HepG2 (cell line): Measurements from ENCODE around the gene VWA3A. TPM values are rescaled to one million over a fixed set of nuclear protein-coding genes. Genes with fewer than 3 reads are reported as not detected.

Experiments
- CC2D1A ChIP-seq: sonication (generic); formaldehyde crosslinking; IDR thresholded peaks from 2 replicates; pipeline ENCODE4 v1.8.1; 2023; ENCODE audit warnings: mild to moderate bottlenecking, missing genetic modification reagents
- CREB1 ChIP-seq, 2 experiments: fragments of 450-650 bp in 1 of 2; IDR thresholded peaks; 2 replicates each; pipeline ENCODE4 v1.6.1; 2016 to 2017; ENCODE audit warnings: control low read depth in 1 of 2, mild to moderate bottlenecking in 1 of 2, missing compliant biosample characterization in 1 of 2, missing genetic modification characterization in 1 of 2
- GZF1 ChIP-seq: sonication (generic); formaldehyde crosslinking; IDR thresholded peaks from 2 replicates; pipeline ENCODE4 v1.5.1; 2020; ENCODE audit warnings: mild to moderate bottlenecking, missing genetic modification reagents
- MIER2 ChIP-seq: IDR thresholded peaks from 2 replicates; pipeline ENCODE4 v1.6.1; 2016; ENCODE audit warnings: missing biosample characterization, missing genetic modification reagents
- RXRA ChIP-seq: sonication (generic); formaldehyde crosslinking; IDR thresholded peaks from 2 replicates; pipeline ENCODE4 v1.5.1; 2020; ENCODE audit warnings: missing genetic modification reagents
- SATB2 ChIP-seq: sonication (generic); formaldehyde crosslinking; IDR thresholded peaks from 2 replicates; pipeline ENCODE4 v1.5.0; 2020; ENCODE audit warnings: missing genetic modification reagents
- SIN3B ChIP-seq: fragments of 150-350 bp; IDR thresholded peaks from 2 replicates; pipeline ENCODE4 v1.6.1; 2014; ENCODE audit warnings: low read length
- SNRNP70 ChIP-seq: fragments of 200-400 bp; formaldehyde crosslinking; IDR thresholded peaks from 2 replicates; pipeline ENCODE4 v1.6.1; 2017; ENCODE audit warnings: mild to moderate bottlenecking, low read depth, low read length, moderate library complexity
- ZNF207 ChIP-seq: fragments of 450-650 bp; IDR thresholded peaks from 2 replicates; pipeline ENCODE4 v1.6.1; 2016; ENCODE audit warnings: antibody characterized with exemption, borderline replicate concordance
- ZNF331 ChIP-seq: sonication (generic); formaldehyde crosslinking; IDR thresholded peaks from 2 replicates; pipeline ENCODE4 v1.4.0; 2020; ENCODE audit warnings: missing genetic modification reagents
- ZNF333 ChIP-seq: sonication (generic); formaldehyde crosslinking; IDR thresholded peaks from 2 replicates; pipeline ENCODE4 v1.4.0; 2020; ENCODE audit warnings: mild to moderate bottlenecking, missing genetic modification reagents, borderline replicate concordance
- ZNF350 ChIP-seq: sonication (generic); formaldehyde crosslinking; IDR thresholded peaks from 2 replicates; pipeline ENCODE4 v1.4.0; 2020; ENCODE audit warnings: mild to moderate bottlenecking, low read depth, missing genetic modification reagents, borderline replicate concordance
- ZNF644 ChIP-seq: IDR thresholded peaks from 2 replicates; pipeline ENCODE4 v1.6.1; 2016; ENCODE audit warnings: low read depth
- ZNF777 ChIP-seq: sonication (generic); formaldehyde crosslinking; IDR thresholded peaks from 2 replicates; pipeline ENCODE4 v1.4.0; 2020; ENCODE audit warnings: missing genetic modification reagents
- polyA plus RNA-seq, 8 experiments: library from polyadenylated mRNA; depleted of rRNA in 3 of 8; stranded (reverse) in 7 of 8; unstranded in 1 of 8; fragments of >200 nt; fragmentation: Illumina TruSeq in 4 of 8; extraction: Trizol in 4 of 8; gene quantifications; 2 replicates each; pipeline versions ENCODE4 v1.2.1 to v1.2.3, GENCODE V29; 2011 to 2016; ENCODE audit warnings: low read depth in 4 of 8, missing spikeins in 1 of 8, mixed read lengths in 1 of 8; ENCODE audit not compliant: insufficient read depth in 1 of 8
- total RNA-seq, 5 experiments: library from RNA; depleted of rRNA; stranded (reverse); fragments of >200 nt; fragmentation: Illumina TruSeq; extraction: Trizol; gene quantifications; 2 replicates each; pipeline ENCODE4 v1.2.3, GENCODE V29; 2016; ENCODE audit warnings: low read depth in 1 of 5
- TF ChIP-seq, protein P1 (sequence below): sonication (generic); formaldehyde crosslinking; IDR thresholded peaks from 2 replicates; pipeline ENCODE4 v1.5.1; 2020; ENCODE audit warnings: mild to moderate bottlenecking, missing genetic modification reagents, borderline replicate concordance
- TF ChIP-seq, protein P2 (sequence below): sonication (generic); formaldehyde crosslinking; IDR thresholded peaks from 2 replicates; pipeline ENCODE4 v1.5.0; 2020; ENCODE audit warnings: missing genetic modification reagents
- TF ChIP-seq, protein P3 (sequence below): sonication (generic); formaldehyde crosslinking; IDR thresholded peaks from 2 replicates; pipeline ENCODE4 v1.5.0; 2020; ENCODE audit warnings: missing genetic modification reagents
- TF ChIP-seq, protein P4 (sequence below): sonication (generic); formaldehyde crosslinking; IDR thresholded peaks from 2 replicates; pipeline ENCODE4 v1.4.0; 2020; ENCODE audit warnings: missing genetic modification reagents

VWA3A gene
- total and polyA plus RNA-seq, 2 of the 13 experiments (the other 11 are each of a cell fraction or from before 2014, with no cell fraction given) = 0.03 to 0.07 TPM

DNA sequence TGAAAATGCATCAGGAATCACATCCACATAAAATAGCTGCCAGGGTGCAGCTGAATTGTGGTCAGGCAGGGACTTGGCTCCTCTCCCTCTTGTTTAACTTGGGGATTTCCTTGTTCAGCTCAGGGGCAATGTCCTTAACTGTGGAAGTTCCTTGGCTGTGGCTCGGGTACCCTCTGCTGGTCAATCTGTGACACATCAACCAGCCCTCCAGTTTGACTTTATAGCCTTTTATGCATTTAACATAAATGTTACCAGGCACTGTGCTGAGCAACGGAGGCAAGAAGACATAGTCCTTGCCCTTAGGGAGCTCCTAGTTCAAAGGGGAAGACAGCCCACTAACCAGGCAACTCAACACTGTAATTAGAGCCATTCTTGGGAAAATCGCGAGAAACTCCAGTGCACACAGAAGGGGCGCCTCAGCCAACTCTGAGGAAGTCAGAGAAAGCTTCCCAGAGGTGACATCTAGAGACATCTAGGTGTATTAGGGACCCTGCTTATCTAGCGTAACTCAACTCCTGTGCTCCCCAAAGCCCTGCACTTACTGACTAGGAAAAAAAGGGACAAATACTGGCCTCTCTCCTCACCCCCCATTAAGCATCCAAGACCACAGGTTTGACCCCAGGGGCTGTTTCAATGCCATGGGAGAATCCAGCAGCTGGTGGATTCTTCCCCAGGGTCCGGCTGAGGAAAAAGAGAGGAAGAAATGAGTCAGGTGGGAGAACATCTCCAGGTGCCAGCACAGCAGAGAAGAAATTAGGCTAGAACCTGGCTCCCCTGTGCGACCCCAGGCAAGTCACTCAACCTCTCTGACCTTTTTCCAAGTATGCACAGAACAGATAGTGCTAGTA is 96.5 kb downstream of the VWA3A start (continued):
- TF ChIP-seq, protein P1, sequence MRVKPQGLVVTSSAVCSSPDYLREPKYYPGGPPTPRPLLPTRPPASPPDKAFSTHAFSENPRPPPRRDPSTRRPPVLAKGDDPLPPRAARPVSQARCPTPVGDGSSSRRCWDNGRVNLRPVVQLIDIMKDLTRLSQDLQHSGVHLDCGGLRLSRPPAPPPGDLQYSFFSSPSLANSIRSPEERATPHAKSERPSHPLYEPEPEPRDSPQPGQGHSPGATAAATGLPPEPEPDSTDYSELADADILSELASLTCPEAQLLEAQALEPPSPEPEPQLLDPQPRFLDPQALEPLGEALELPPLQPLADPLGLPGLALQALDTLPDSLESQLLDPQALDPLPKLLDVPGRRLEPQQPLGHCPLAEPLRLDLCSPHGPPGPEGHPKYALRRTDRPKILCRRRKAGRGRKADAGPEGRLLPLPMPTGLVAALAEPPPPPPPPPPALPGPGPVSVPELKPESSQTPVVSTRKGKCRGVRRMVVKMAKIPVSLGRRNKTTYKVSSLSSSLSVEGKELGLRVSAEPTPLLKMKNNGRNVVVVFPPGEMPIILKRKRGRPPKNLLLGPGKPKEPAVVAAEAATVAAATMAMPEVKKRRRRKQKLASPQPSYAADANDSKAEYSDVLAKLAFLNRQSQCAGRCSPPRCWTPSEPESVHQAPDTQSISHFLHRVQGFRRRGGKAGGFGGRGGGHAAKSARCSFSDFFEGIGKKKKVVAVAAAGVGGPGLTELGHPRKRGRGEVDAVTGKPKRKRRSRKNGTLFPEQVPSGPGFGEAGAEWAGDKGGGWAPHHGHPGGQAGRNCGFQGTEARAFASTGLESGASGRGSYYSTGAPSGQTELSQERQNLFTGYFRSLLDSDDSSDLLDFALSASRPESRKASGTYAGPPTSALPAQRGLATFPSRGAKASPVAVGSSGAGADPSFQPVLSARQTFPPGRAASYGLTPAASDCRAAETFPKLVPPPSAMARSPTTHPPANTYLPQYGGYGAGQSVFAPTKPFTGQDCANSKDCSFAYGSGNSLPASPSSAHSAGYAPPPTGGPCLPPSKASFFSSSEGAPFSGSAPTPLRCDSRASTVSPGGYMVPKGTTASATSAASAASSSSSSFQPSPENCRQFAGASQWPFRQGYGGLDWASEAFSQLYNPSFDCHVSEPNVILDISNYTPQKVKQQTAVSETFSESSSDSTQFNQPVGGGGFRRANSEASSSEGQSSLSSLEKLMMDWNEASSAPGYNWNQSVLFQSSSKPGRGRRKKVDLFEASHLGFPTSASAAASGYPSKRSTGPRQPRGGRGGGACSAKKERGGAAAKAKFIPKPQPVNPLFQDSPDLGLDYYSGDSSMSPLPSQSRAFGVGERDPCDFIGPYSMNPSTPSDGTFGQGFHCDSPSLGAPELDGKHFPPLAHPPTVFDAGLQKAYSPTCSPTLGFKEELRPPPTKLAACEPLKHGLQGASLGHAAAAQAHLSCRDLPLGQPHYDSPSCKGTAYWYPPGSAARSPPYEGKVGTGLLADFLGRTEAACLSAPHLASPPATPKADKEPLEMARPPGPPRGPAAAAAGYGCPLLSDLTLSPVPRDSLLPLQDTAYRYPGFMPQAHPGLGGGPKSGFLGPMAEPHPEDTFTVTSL (CRISPR knock-in tag) = no peak
- TF ChIP-seq, protein P2, sequence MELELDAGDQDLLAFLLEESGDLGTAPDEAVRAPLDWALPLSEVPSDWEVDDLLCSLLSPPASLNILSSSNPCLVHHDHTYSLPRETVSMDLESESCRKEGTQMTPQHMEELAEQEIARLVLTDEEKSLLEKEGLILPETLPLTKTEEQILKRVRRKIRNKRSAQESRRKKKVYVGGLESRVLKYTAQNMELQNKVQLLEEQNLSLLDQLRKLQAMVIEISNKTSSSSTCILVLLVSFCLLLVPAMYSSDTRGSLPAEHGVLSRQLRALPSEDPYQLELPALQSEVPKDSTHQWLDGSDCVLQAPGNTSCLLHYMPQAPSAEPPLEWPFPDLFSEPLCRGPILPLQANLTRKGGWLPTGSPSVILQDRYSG (CRISPR knock-in tag) = peak; percentile 51; the same call in 1 of the 2 replicates
- TF ChIP-seq RXRA = peak; percentile 59; the same call in 1 of the 2 replicates
- TF ChIP-seq, protein P3, sequence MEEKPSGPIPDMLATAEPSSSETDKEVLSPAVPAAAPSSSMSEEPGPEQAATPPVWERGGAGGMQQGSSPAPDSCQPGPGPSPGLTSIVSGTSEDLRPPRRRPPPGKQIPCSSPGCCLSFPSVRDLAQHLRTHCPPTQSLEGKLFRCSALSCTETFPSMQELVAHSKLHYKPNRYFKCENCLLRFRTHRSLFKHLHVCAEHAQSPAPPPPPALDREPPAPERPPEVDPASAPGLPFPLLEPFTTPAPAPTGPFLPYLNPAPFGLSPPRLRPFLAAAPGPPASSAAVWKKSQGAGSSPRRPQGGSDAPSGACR (CRISPR knock-in tag) = 0 out of 2 replicates have a peak, but pooled peaks have one; percentile 36
- TF ChIP-seq ZNF333 = no peak
- TF ChIP-seq GZF1 (CRISPR knock-in tag) = no peak
- TF ChIP-seq ZNF331 (CRISPR knock-in tag) = no peak; the same call in 1 of the 2 replicates
- TF ChIP-seq SIN3B = no peak; the same call in 1 of the 2 replicates
- TF ChIP-seq SATB2 = 0 out of 2 replicates have a peak, but pooled peaks have one; percentile 66
- no peak; the same call in 1 of the 2 replicates for TF ChIP-seq MIER2 (CRISPR knock-in tag)
- no peak for TF ChIP-seq ZNF207
- TF ChIP-seq, protein P4, sequence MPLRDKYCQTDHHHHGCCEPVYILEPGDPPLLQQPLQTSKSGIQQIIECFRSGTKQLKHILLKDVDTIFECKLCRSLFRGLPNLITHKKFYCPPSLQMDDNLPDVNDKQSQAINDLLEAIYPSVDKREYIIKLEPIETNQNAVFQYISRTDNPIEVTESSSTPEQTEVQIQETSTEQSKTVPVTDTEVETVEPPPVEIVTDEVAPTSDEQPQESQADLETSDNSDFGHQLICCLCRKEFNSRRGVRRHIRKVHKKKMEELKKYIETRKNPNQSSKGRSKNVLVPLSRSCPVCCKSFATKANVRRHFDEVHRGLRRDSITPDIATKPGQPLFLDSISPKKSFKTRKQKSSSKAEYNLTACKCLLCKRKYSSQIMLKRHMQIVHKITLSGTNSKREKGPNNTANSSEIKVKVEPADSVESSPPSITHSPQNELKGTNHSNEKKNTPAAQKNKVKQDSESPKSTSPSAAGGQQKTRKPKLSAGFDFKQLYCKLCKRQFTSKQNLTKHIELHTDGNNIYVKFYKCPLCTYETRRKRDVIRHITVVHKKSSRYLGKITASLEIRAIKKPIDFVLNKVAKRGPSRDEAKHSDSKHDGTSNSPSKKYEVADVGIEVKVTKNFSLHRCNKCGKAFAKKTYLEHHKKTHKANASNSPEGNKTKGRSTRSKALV = peak; percentile 80
- TF ChIP-seq CREB1 (IDR thresholded peaks at IDR 0.05) = no peak
- no peak for TF ChIP-seq CREB1 (CRISPR knock-in tag; IDR thresholded peaks at IDR 0.05)
- TF ChIP-seq ZNF644 (CRISPR knock-in tag) = no peak
- no peak for TF ChIP-seq SNRNP70
- 0 out of 2 replicates have a peak, but pooled peaks have one; percentile 17 for TF ChIP-seq ZNF777
- TF ChIP-seq CC2D1A = no peak
- no peak for TF ChIP-seq ZNF350 (CRISPR knock-in tag)
